Peyer's patch (tissue), 4 donors: ENCODE measurements around the gene DLD. TPM values are rescaled to one million over a fixed set of nuclear protein-coding genes. Genes with fewer than 3 reads are reported as not detected.

Experiments used
- DNase-seq, 3 donors: peaks; one replicate each; pipeline ENCODE4 v3.0.0-alpha.2; 2017 to 2019
- H3K27ac ChIP-seq, 4 donors: fragments of 200-600 bp; sonication (generic); one replicate each; pipeline ENCODE4 v1.5.1; 2016 to 2019
- H3K27me3 ChIP-seq, 2 donors: fragments of 200-600 bp; sonication (generic); one replicate each; pipeline ENCODE4 v1.5.1; 2019
- H3K36me3 ChIP-seq, 3 donors: fragments of 200-600 bp; sonication (generic); one replicate each; pipeline ENCODE4 v1.5.1; 2016 to 2019
- H3K4me1 ChIP-seq, 4 donors: fragments of 200-600 bp; sonication (generic); one replicate each; pipeline ENCODE4 v1.5.1; 2016 to 2019
- H3K4me3 ChIP-seq, 4 donors: fragments of 200-600 bp; sonication (generic); 1 replicate in 3 of 4; 2 replicates in 1 of 4; pipeline ENCODE4 v1.5.1; 2016 to 2019; ENCODE audit warnings: mild to moderate bottlenecking in 1 of 4
- H3K9me3 ChIP-seq, 4 donors: fragments of 200-600 bp; sonication (generic); one replicate each; pipeline ENCODE4 v1.5.1; 2016 to 2019; ENCODE audit warnings: mild to moderate bottlenecking in 1 of 4
- CTCF ChIP-seq, 6 experiments: fragments of 450-650 bp in 4 of 6; fragments of 200-600 bp in 2 of 6; sonication (generic) in 1 of 6; IDR thresholded peaks; one replicate each; pipeline ENCODE4 v1.5.1; 2017 to 2019; ENCODE audit warnings: antibody characterized with exemption in 6 of 6, mild to moderate bottlenecking in 3 of 6, moderate library complexity in 1 of 6
- POLR2A ChIP-seq, 2 donors: fragments of 450-650 bp; IDR thresholded peaks; one replicate each; pipeline ENCODE4 v1.5.1; 2017; ENCODE audit warnings: antibody characterized with exemption in 2 of 2, mild to moderate bottlenecking in 2 of 2, moderate library complexity in 2 of 2
- total RNA-seq, 4 donors: library from RNA; depleted of rRNA; stranded (reverse); fragments of >200 nt; gene quantifications; one replicate each; pipeline ENCODE4 v1.1.0, GENCODE V29; 2016

The DLD gene
- total RNA-seq, 4 donors from 2014 or later = 53.9 to 93.3 (median 74.2) TPM

GRCh38 chr7:107907790-107908189 is 16.8 kb downstream of the DLD start:
- no peak overlapping the region for H3K4me3 ChIP-seq
- H3K36me3 ChIP-seq = peaks cover 0 to 97% (median 0%) of the 10 kb centered on the region in 3 donors
- H3K4me1 ChIP-seq = no peaks in the 10 kb centered on the region
- TF ChIP-seq POLR2A (IDR thresholded peaks at IDR 0.05) (no peak), CTCF (IDR thresholded peaks at IDR 0.05) (no peak)
- no peak for DNase-seq
- H3K9me3 ChIP-seq = no peaks in the 10 kb centered on the region
- H3K27ac ChIP-seq = no peak overlapping the region
- H3K27me3 ChIP-seq = no peaks in the 10 kb centered on the region

GRCh38 chr7:107909445-107909844 is 18.5 kb downstream of the DLD start:
- no peak overlapping the region for H3K4me3 ChIP-seq
- no peak for DNase-seq
- TF ChIP-seq CTCF (IDR thresholded peaks at IDR 0.05) (no peak), POLR2A (IDR thresholded peaks at IDR 0.05) (no peak)
- H3K27ac ChIP-seq = no peak overlapping the region
- no peaks in the 10 kb centered on the region for H3K27me3 ChIP-seq
- H3K9me3 ChIP-seq = no peaks in the 10 kb centered on the region
- peaks cover 0 to 83% (median 0%) of the 10 kb centered on the region in 3 donors for H3K36me3 ChIP-seq
- no peaks in the 10 kb centered on the region for H3K4me1 ChIP-seq

GRCh38 chr7:107911981-107912380 is 21.0 kb downstream of the DLD start:
- Histone ChIP-seq H3K27ac (no peak overlapping the region), H3K36me3 (peaks cover 0 to 80% (median 0%) of the 10 kb centered on the region in 3 donors), H3K9me3 (no peaks in the 10 kb centered on the region), H3K27me3 (no peaks in the 10 kb centered on the region), H3K4me3 (no peak overlapping the region), H3K4me1 (no peaks in the 10 kb centered on the region)
- DNase-seq = no peak
- TF ChIP-seq CTCF (IDR thresholded peaks at IDR 0.05) (no peak), POLR2A (IDR thresholded peaks at IDR 0.05) (no peak)

- Histone ChIP-seq H3K9me3 (no peaks in the 10 kb centered on the region), H3K27me3 (no peaks in the 10 kb centered on the region), H3K4me1 (no peaks in the 10 kb centered on the region), H3K4me3 (no peak overlapping the region), H3K36me3 (peaks cover 0 to 80% (median 0%) of the 10 kb centered on the region in 3 donors), H3K27ac (no peak overlapping the region)
- DNase-seq = no peak
- TF ChIP-seq CTCF (IDR thresholded peaks at IDR 0.05) (no peak), POLR2A (IDR thresholded peaks at IDR 0.05) (no peak)
Observed at GRCh38 chr7:107913851-107914250, 22.9 kb downstream of the DLD start.

GRCh38 chr7:107914831-107915230 is 23.8 kb downstream of the DLD start:
- Histone ChIP-seq H3K4me3 (no peak overlapping the region), H3K4me1 (no peaks in the 10 kb centered on the region), H3K27ac (no peak overlapping the region), H3K36me3 (peaks cover 0 to 80% (median 0%) of the 10 kb centered on the region in 3 donors), H3K9me3 (no peaks in the 10 kb centered on the region), H3K27me3 (no peaks in the 10 kb centered on the region)
- no peak for DNase-seq
- TF ChIP-seq CTCF (IDR thresholded peaks at IDR 0.05) (no peak), POLR2A (IDR thresholded peaks at IDR 0.05) (no peak)

GRCh38 chr7:107915541-107915940 is 24.6 kb downstream of the DLD start:
- TF ChIP-seq POLR2A (IDR thresholded peaks at IDR 0.05) = no peak
- no peak for TF ChIP-seq CTCF (IDR thresholded peaks at IDR 0.05)
- H3K36me3 ChIP-seq = peaks cover 0 to 81% (median 0%) of the 10 kb centered on the region in 3 donors
- no peak overlapping the region for H3K4me3 ChIP-seq
- H3K27me3 ChIP-seq = no peaks in the 10 kb centered on the region
- no peaks in the 10 kb centered on the region for H3K9me3 ChIP-seq
- H3K4me1 ChIP-seq = no peaks in the 10 kb centered on the region
- DNase-seq = no peak
- H3K27ac ChIP-seq = no peak overlapping the region
